B cell (primary cell): Measurements from ENCODE around the gene RNASE8. TPM values are rescaled to one million over a fixed set of nuclear protein-coding genes. Genes with fewer than 3 reads are reported as not detected.

Experiments used
- ATAC-seq: fragments of 200-7000 bp; cut with Tn5 transposase; one replicate; pipeline ENCODE4 v1.10.0; 2021; ENCODE audit warnings: low read depth, mild to moderate bottlenecking, moderate number of reproducible peaks, moderate library complexity
- CTCF ChIA-PET: fragments of 350-600 bp; sonication (Branson Sonifier 250); formaldehyde crosslinking; loops from one replicate; lab custom pipeline; 2021; ENCODE audit warnings: antibody characterized with exemption, inconsistent platforms; lab: Charles Lee
- POLR2A ChIA-PET: fragments of 350-600 bp; sonication (Branson Sonifier 250); formaldehyde crosslinking; loops from one replicate; lab custom pipeline; 2021; ENCODE audit warnings: antibody characterized with exemption; lab: Charles Lee
- DNase-seq: peaks from one replicate; pipeline ENCODE4 v3.0.0; 2013
- H2AFZ ChIP-seq: 2 replicates; pipeline ENCODE4 v1.6.1; 2012; ENCODE audit warnings: mild to moderate bottlenecking, low read depth, low read length; ENCODE audit not compliant: insufficient read depth, poor library complexity, severe bottlenecking
- H3K27ac ChIP-seq, 2 donors: 1 replicate in 1 of 2; 2 replicates in 1 of 2; pipeline ENCODE4 v1.5.1; 2012 to 2013; ENCODE audit warnings: low read length in 2 of 2, mild to moderate bottlenecking in 2 of 2, moderate library complexity in 1 of 2
- H3K27me3 ChIP-seq, 4 experiments: fragments of 200-600 bp in 1 of 4; sonication (generic) in 1 of 4; replicated peaks in 1 of 4; 1 replicate in 2 of 4; 2 replicates in 2 of 4; pipeline versions ENCODE4 v1.6.1 to v1.7.0; 2013 to 2016; ENCODE audit warnings: low read length in 3 of 4, mild to moderate bottlenecking in 2 of 4, mixed read lengths in 1 of 4, moderate library complexity in 1 of 4; ENCODE audit not compliant: insufficient read depth in 4 of 4, control insufficient read depth in 3 of 4; ENCODE audit errors: control extremely low read depth in 1 of 4
- H3K36me3 ChIP-seq, 2 experiments: replicated peaks in 1 of 2; 1 replicate in 1 of 2; 2 replicates in 1 of 2; pipeline versions ENCODE4 v1.6.1 to v1.7.1; 2013; ENCODE audit warnings: low read length in 1 of 2; ENCODE audit not compliant: insufficient read depth in 2 of 2, control insufficient read depth in 1 of 2; ENCODE audit errors: control extremely low read depth in 1 of 2, extremely low read depth in 1 of 2
- H3K4me1 ChIP-seq, 2 donors: fragments of 200-600 bp in 1 of 2; sonication (generic) in 1 of 2; 1 replicate in 1 of 2; 2 replicates in 1 of 2; pipeline versions ENCODE4 v1.5.1 to v1.6.1; 2013 to 2017; ENCODE audit warnings: low read length in 2 of 2; ENCODE audit not compliant: control insufficient read depth in 2 of 2, insufficient read depth in 2 of 2
- H3K4me2 ChIP-seq: replicated peaks from 2 replicates; pipeline ENCODE3; 2012; ENCODE audit warnings: mild to moderate bottlenecking, low read depth, low read length; ENCODE audit not compliant: poor library complexity, severe bottlenecking
- H3K4me3 ChIP-seq, 5 experiments: fragments of 200-600 bp in 1 of 5; sonication (generic) in 1 of 5; 1 replicate in 3 of 5; 2 replicates in 2 of 5; pipeline versions ENCODE4 v1.5.1 to v1.7.0; 2011 to 2016; ENCODE audit warnings: low read length in 4 of 5, mild to moderate bottlenecking in 4 of 5, low read depth in 2 of 5, control low read depth in 1 of 5, moderate library complexity in 1 of 5; ENCODE audit not compliant: insufficient read depth in 1 of 5; ENCODE audit errors: control extremely low read depth in 1 of 5, extremely low read depth in 1 of 5
- H3K79me2 ChIP-seq: fragments of 200-600 bp; sonication (generic); one replicate; pipeline ENCODE4 v1.6.0; 2016; ENCODE audit warnings: low read length; ENCODE audit not compliant: control insufficient read depth, insufficient read depth
- H3K9ac ChIP-seq: fragments of 200-600 bp; sonication (generic); 2 replicates; pipeline ENCODE4 v1.6.1; 2017; ENCODE audit warnings: mild to moderate bottlenecking, low read length, moderate library complexity
- H3K9me3 ChIP-seq, 3 donors: one replicate each; pipeline versions ENCODE4 v1.6.1 to v1.7.1; 2013; ENCODE audit warnings: low read length in 2 of 3; ENCODE audit not compliant: control insufficient read depth in 2 of 3, insufficient read depth in 1 of 3; ENCODE audit errors: control extremely low read depth in 1 of 3
- H4K20me1 ChIP-seq: 2 replicates; pipeline ENCODE4 v1.6.0; 2012; ENCODE audit warnings: mild to moderate bottlenecking, low read length; ENCODE audit not compliant: insufficient read depth, control insufficient read depth, poor library complexity, severe bottlenecking
- H3K27ac Mint-ChIP-seq: one replicate; pipeline ENCODE4 v1.8.0; 2021; ENCODE audit warnings: mixed read lengths
- H3K27me3 Mint-ChIP-seq: one replicate; pipeline ENCODE4 v1.8.0; 2021; ENCODE audit warnings: mixed read lengths
- H3K4me1 Mint-ChIP-seq: one replicate; pipeline ENCODE4 v1.8.0; 2021; ENCODE audit warnings: mixed read lengths
- H3K4me3 Mint-ChIP-seq: one replicate; pipeline ENCODE4 v1.8.0; 2021; ENCODE audit warnings: mixed read lengths
- H3K9me3 Mint-ChIP-seq: one replicate; pipeline ENCODE4 v1.8.0; 2022; ENCODE audit warnings: mixed read lengths; ENCODE audit not compliant: insufficient read depth
- CTCF ChIP-seq: fragments of 200-600 bp; IDR thresholded peaks from one replicate; pipeline ENCODE4 v1.8.0; 2022; ENCODE audit warnings: antibody characterized with exemption, mild to moderate bottlenecking
- EZH2 ChIP-seq: IDR thresholded peaks from 2 replicates; pipeline ENCODE4 v1.6.1; 2012; ENCODE audit warnings: borderline replicate concordance, low read depth, mild to moderate bottlenecking, moderate library complexity, low read length; ENCODE audit not compliant: insufficient read depth, poor library complexity, severe bottlenecking
- WGBS: methylation state at CpG from one replicate; pipeline ENCODE4 v1.1.5; 2013; ENCODE audit warnings: missing lambda C conversion rate; ENCODE audit not compliant: insufficient coverage; 5-methylcytosine and 5-hydroxymethylcytosine counted together
- intact Hi-C: fragments of 100-400 bp; cut with micrococcal nuclease; formaldehyde crosslinking; loops from one replicate; pipeline ENCODE4 v1.10.0; 2022
- polyA plus RNA-seq: library from polyadenylated mRNA; depleted of rRNA; stranded (reverse); fragments of >200 nt; gene quantifications from 2 replicates; pipeline ENCODE4 v1.2.3, GENCODE V29; 2012
- total RNA-seq, 2 donors: library from RNA; stranded (reverse); fragments of 120-200 nt in 1 of 2; gene quantifications; 1 replicate in 1 of 2; 2 replicates in 1 of 2; pipeline versions ENCODE4 v1.2.3 to v1.2.4, GENCODE V29; 2013 to 2022

Gene RNASE8
- total and polyA plus RNA-seq, 2 donors (not counting 1 experiment from before 2014, with no cell fraction given) = not detected

GRCh38 chr14:21019366-21019765 lies 38.3 kb upstream of the RNASE8 start:
- no peaks in the 10 kb centered on the region for H3K9me3 ChIP-seq
- no peaks in the 10 kb centered on the region for H3K79me2 ChIP-seq
- H3K27me3 Mint-ChIP-seq = peaks cover 29% of the 10 kb centered on the region
- no peak overlapping the region for H3K27ac ChIP-seq
- 83% methylated on average over 1 of the region's 1 CpG for WGBS
- ATAC-seq = no peak
- H3K9me3 Mint-ChIP-seq = no peaks in the 10 kb centered on the region
- H3K4me2 ChIP-seq = no peak overlapping the region
- DNase-seq = no peak
- peaks cover 16% of the 10 kb centered on the region for H3K4me1 Mint-ChIP-seq
- H2AFZ ChIP-seq = no peak overlapping the region
- no peaks in the 10 kb centered on the region for H4K20me1 ChIP-seq
- H3K4me1 ChIP-seq = peaks cover 10% of the 10 kb centered on the region in 2 donors
- no peak overlapping the region for H3K9ac ChIP-seq
- no peaks in the 10 kb centered on the region for H3K36me3 ChIP-seq
- H3K27me3 ChIP-seq = peaks cover 0 to 26% (median 9%) of the 10 kb centered on the region in 4 experiments
- ChIA-PET CTCF (interaction anchor here (1.1 to 15.1 kb wide), 8 partner anchors 11 to 86 kb away, joined by 3 to 348 read pairs (median 5); partner anchors contain the start of genes ARHGEF40, RNASE13, TMEM253 and TPPP2), POLR2A (no interaction called here)
- H3K4me3 Mint-ChIP-seq = no peak overlapping the region
- no peak overlapping the region for H3K27ac Mint-ChIP-seq
- intact Hi-C loops = no loop called here
- TF ChIP-seq CTCF = no peak
- TF ChIP-seq EZH2 = no peak
- H3K4me3 ChIP-seq = no peak overlapping the region

GRCh38 chr14:21020977-21021545 lies 36.6 kb upstream of the RNASE8 start:
- Histone ChIP-seq H3K27me3 (peaks cover 0 to 30% (median 8%) of the 10 kb centered on the region in 4 experiments), H3K4me3 (no peak overlapping the region), H4K20me1 (no peaks in the 10 kb centered on the region), H2AFZ (no peak overlapping the region), H3K9ac (no peak overlapping the region), H3K4me1 (peaks cover 12 to 23% of the 10 kb centered on the region in 2 donors), H3K4me2 (no peak overlapping the region), H3K79me2 (no peaks in the 10 kb centered on the region), H3K36me3 (no peaks in the 10 kb centered on the region), H3K27ac (no peak overlapping the region), H3K9me3 (no peaks in the 10 kb centered on the region)
- TF ChIP-seq EZH2 = no peak
- no peak for TF ChIP-seq CTCF
- peaks cover 19% of the 10 kb centered on the region for H3K4me1 Mint-ChIP-seq
- ATAC-seq (no peak), DNase-seq (no peak)
- no peak overlapping the region for H3K27ac Mint-ChIP-seq
- H3K4me3 Mint-ChIP-seq = no peak overlapping the region
- no peaks in the 10 kb centered on the region for H3K9me3 Mint-ChIP-seq
- CTCF ChIA-PET = interaction anchor here (1.1 to 15.1 kb wide), 7 partner anchors 10 to 164 kb away, joined by 3 to 348 read pairs (median 6); partner anchors contain the start of genes TMEM253 and TPPP2
- WGBS = 95% methylated on average over 4 of the region's 5 CpGs
- intact Hi-C loops = no loop called here
- H3K27me3 Mint-ChIP-seq = peaks cover 23% of the 10 kb centered on the region
- POLR2A ChIA-PET = no interaction called here
